Measurements from ENCODE around the gene WASF3.

GRCh38 chr13:26599860-26600259, 42.4 kb downstream of the WASF3 start:
- TF ChIP-seq, protein P1, sequence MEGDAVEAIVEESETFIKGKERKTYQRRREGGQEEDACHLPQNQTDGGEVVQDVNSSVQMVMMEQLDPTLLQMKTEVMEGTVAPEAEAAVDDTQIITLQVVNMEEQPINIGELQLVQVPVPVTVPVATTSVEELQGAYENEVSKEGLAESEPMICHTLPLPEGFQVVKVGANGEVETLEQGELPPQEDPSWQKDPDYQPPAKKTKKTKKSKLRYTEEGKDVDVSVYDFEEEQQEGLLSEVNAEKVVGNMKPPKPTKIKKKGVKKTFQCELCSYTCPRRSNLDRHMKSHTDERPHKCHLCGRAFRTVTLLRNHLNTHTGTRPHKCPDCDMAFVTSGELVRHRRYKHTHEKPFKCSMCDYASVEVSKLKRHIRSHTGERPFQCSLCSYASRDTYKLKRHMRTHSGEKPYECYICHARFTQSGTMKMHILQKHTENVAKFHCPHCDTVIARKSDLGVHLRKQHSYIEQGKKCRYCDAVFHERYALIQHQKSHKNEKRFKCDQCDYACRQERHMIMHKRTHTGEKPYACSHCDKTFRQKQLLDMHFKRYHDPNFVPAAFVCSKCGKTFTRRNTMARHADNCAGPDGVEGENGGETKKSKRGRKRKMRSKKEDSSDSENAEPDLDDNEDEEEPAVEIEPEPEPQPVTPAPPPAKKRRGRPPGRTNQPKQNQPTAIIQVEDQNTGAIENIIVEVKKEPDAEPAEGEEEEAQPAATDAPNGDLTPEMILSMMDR (IDR thresholded peaks at IDR 0.05): no peak
- TF ChIP-seq EZH2 (IDR thresholded peaks at IDR 0.05): no peak
- no peak for TF ChIP-seq EZH2phosphoT487 (IDR thresholded peaks at IDR 0.05)
